ENCODE data around the gene MED4. TPM values are rescaled to one million over a fixed set of nuclear protein-coding genes. Genes with fewer than 3 reads are reported as not detected.
A peak's percentile ranks its signal among the peaks of the same experiment; 100 is the strongest.

Gene MED4
- total and polyA plus RNA-seq, 3 donors from 2014 or later: 55.3 to 111 (median 58.2) TPM

GRCh38 chr13:48040896-48041295, 54.0 kb downstream of the MED4 start:
- TF ChIP-seq, protein P1, sequence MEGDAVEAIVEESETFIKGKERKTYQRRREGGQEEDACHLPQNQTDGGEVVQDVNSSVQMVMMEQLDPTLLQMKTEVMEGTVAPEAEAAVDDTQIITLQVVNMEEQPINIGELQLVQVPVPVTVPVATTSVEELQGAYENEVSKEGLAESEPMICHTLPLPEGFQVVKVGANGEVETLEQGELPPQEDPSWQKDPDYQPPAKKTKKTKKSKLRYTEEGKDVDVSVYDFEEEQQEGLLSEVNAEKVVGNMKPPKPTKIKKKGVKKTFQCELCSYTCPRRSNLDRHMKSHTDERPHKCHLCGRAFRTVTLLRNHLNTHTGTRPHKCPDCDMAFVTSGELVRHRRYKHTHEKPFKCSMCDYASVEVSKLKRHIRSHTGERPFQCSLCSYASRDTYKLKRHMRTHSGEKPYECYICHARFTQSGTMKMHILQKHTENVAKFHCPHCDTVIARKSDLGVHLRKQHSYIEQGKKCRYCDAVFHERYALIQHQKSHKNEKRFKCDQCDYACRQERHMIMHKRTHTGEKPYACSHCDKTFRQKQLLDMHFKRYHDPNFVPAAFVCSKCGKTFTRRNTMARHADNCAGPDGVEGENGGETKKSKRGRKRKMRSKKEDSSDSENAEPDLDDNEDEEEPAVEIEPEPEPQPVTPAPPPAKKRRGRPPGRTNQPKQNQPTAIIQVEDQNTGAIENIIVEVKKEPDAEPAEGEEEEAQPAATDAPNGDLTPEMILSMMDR (IDR thresholded peaks at IDR 0.05): no peak
- TF ChIP-seq POLR2A (IDR thresholded peaks at IDR 0.05): no peak
- Histone ChIP-seq H3K36me3 (ENCODE audit: low read depth, missing control alignments) (no peaks in the 10 kb centered on the region), H3K27me3 (no peaks in the 10 kb centered on the region), H3K4me1 (no peaks in the 10 kb centered on the region), H3K27ac (no peak overlapping the region), H3K4me3 (no peak overlapping the region), H3K9me3 (no peaks in the 10 kb centered on the region)
- WGBS, 2 donors: 83 to 95% methylated on average over 1 of the region's 1 CpG
- intact Hi-C loops (cut with DNase I; ENCODE audit: low total_unique reads): no loop called here
- no peak for DNase-seq

- Histone ChIP-seq H3K4me1 (no peaks in the 10 kb centered on the region), H3K27ac (no peak overlapping the region), H3K9me3 (no peaks in the 10 kb centered on the region), H3K36me3 (ENCODE audit: low read depth, missing control alignments) (no peaks in the 10 kb centered on the region), H3K4me3 (no peak overlapping the region), H3K27me3 (no peaks in the 10 kb centered on the region)
- intact Hi-C loops (cut with DNase I; ENCODE audit: low total_unique reads): no loop called here
- TF ChIP-seq, protein P1 (IDR thresholded peaks at IDR 0.05): no peak
- TF ChIP-seq POLR2A (IDR thresholded peaks at IDR 0.05): no peak
- no peak for DNase-seq
These were observed 54.9 kb downstream of the MED4 start for GRCh38 chr13:48040049-48040448.

DNA sequence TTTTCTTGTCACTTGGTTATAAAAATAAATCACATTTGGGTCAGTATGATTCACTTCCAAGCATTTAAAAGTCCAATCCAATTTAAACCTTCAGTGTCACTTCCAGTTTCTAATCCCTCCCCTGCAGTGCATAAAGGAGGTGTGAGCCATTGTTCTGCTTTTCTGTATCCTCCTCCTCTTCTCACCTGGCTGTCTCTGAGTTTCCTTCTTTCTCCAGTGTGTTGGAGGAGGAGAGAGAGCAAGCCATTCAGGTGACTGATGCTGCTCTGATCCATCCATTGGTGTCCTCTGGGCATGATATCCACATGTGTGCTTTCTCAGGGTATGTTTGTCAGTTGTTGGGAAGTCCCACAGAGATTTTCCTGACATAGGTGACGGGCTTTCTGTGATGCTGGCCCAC, 56.1 kb downstream of the MED4 start:
- Histone ChIP-seq H3K36me3 (ENCODE audit: low read depth, missing control alignments) (no peaks in the 10 kb centered on the region), H3K4me1 (no peaks in the 10 kb centered on the region), H3K9me3 (no peaks in the 10 kb centered on the region), H3K27me3 (no peaks in the 10 kb centered on the region), H3K4me3 (no peak overlapping the region), H3K27ac (no peak overlapping the region)
- DNase-seq: no peak
- 71 to 75% methylated on average over 1 of the region's 1 CpG for WGBS, 2 donors
- TF ChIP-seq, protein P1 (IDR thresholded peaks at IDR 0.05): no peak
- no peak for TF ChIP-seq POLR2A (IDR thresholded peaks at IDR 0.05)
- intact Hi-C loops (cut with DNase I; ENCODE audit: low total_unique reads): no loop called here

DNA sequence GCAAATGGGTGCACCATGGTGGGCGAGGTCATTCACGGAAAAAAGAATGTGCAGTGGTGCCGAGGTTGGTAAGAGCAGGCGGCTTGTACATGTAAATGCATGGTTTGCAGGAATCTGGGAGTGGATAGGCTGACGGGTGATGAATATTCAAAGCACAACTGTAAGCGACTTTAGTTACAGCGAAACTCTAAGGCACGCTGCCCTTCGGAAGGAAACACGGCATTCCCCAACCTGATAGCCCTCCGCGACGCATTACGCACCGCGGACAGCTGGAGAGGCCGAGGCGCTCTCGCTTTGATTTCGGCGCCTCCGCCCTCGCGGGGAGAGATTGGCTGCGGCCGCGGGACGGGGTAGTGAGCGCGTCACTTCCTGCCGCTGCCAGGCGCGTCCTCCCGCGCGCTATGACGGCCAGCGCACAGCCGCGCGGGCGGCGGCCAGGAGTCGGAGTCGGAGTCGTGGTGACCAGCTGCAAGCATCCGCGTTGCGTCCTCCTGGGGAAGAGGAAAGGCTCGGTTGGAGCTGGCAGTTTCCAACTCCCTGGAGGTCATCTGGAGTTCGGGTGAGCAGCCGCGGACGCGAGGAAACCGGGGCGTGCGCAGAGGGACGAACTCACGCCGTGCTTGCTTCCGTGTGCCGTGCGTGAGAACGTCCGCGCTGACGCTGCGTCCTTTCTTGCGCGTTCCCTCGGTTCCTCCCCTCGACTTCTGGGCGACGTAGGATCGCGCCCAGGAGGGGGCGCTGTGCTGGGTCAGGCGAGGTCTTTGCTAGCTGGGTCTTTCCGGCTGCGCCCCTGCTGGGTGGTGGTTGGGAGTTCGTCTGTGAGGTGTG, 57.3 kb downstream of the MED4 start, which contains the start of gene NUDT15:
TSS of gene NUDT15 (plus strand) at position 381 of the 828 bp plus-strand sequence. CDS start at position 402, 21 bp downstream.
- DNase-seq: peak; percentile 96
- H3K4me1 ChIP-seq: no peaks in the 10 kb centered on the region
- intact Hi-C loops (cut with DNase I; ENCODE audit: low total_unique reads): no loop called here
- H3K27me3 ChIP-seq: no peaks in the 10 kb centered on the region
- no peaks in the 10 kb centered on the region for H3K36me3 ChIP-seq (ENCODE audit: low read depth, missing control alignments)
- peak within 1 kb of the TSS; percentile 81 to 86 for H3K4me3 ChIP-seq
- no peaks in the 10 kb centered on the region for H3K9me3 ChIP-seq
- no peak for TF ChIP-seq POLR2A (IDR thresholded peaks at IDR 0.05)
- TF ChIP-seq, protein P1 (IDR thresholded peaks at IDR 0.05): peak; percentile 92 to 98 (median 97)
- peak within 1 kb of the TSS; percentile 98 for H3K27ac ChIP-seq
- 0 to 1% methylated on average over 26 to 75 of the region's 82 CpGs for WGBS, 2 donors

DNA sequence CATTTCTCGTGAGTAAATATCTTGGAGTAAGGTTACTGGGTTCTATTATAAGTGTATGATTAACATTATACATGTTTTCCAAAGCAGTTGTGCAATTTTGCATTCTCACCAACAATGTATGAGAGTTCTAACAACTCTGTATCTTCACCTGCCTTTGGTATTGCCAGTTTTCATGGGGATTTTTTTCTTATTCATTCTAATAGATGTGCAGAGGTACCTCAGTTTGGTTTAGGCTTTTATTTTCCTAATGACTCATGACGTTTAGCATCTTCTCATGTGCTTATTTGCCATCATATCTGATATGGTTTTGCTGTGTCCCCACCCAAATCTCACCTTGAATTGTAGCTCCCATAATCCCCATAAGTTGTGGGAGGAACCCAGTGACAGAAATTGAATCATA, 65.0 kb downstream of the MED4 start:
- DNase-seq: no peak
- WGBS, 2 donors: 88 to 91% methylated on average over 2 of the region's 2 CpGs
- H3K27me3 ChIP-seq: no peaks in the 10 kb centered on the region
- no peak overlapping the region for H3K4me3 ChIP-seq
- intact Hi-C loops (cut with DNase I; ENCODE audit: low total_unique reads): no loop called here
- H3K27ac ChIP-seq: no peak overlapping the region
- no peaks in the 10 kb centered on the region for H3K9me3 ChIP-seq
- H3K36me3 ChIP-seq (ENCODE audit: low read depth, missing control alignments): no peaks in the 10 kb centered on the region
- TF ChIP-seq, protein P1 (IDR thresholded peaks at IDR 0.05): no peak
- TF ChIP-seq POLR2A (IDR thresholded peaks at IDR 0.05): no peak
- no peaks in the 10 kb centered on the region for H3K4me1 ChIP-seq

Measured in testis (tissue), 3 donors.